Gastrocnemius medialis (tissue), 4 donors: ENCODE measurements around the gene CAND1. TPM values are rescaled to one million over a fixed set of nuclear protein-coding genes. Genes with fewer than 3 reads are reported as not detected.

ENCODE experiments used
- ATAC-seq, 2 donors: fragments of 150-250 bp; one replicate each; pipeline ENCODE4 v1.9.1; 2016
- DNase-seq, 2 donors: peaks; one replicate each; pipeline ENCODE4 v3.0.0-alpha.2; 2019
- H3K27ac ChIP-seq, 4 donors: fragments of 200-600 bp; sonication (generic); 1 replicate in 1 of 4; 2 replicates in 3 of 4; pipeline ENCODE4 v1.5.1; 2016 to 2018; ENCODE audit warnings: mild to moderate bottlenecking in 2 of 4, moderate library complexity in 1 of 4
- H3K27me3 ChIP-seq, 3 donors: fragments of 200-600 bp; sonication (generic) in 2 of 3; 1 replicate in 1 of 3; 2 replicates in 2 of 3; pipeline versions ENCODE4 v1.5.1 to v1.6.0; 2016 to 2019; ENCODE audit warnings: mild to moderate bottlenecking in 1 of 3, moderate library complexity in 1 of 3
- H3K36me3 ChIP-seq, 2 donors: fragments of 200-600 bp; sonication (generic) in 1 of 2; one replicate each; pipeline ENCODE4 v1.5.1; 2017 to 2018
- H3K4me1 ChIP-seq, 2 donors: fragments of 200-600 bp; sonication (generic) in 1 of 2; one replicate each; pipeline ENCODE4 v1.5.1; 2016 to 2017; ENCODE audit warnings: mild to moderate bottlenecking in 2 of 2
- H3K4me3 ChIP-seq, 4 donors: fragments of 200-600 bp; sonication (generic) in 3 of 4; 1 replicate in 1 of 4; 2 replicates in 3 of 4; pipeline ENCODE4 v1.5.1; 2016 to 2019; ENCODE audit warnings: mild to moderate bottlenecking in 2 of 4
- H3K9me3 ChIP-seq, 3 donors: fragments of 200-600 bp; sonication (generic) in 2 of 3; 1 replicate in 1 of 3; 2 replicates in 2 of 3; pipeline ENCODE4 v1.5.1; 2016 to 2019
- POLR2A ChIP-seq, 2 donors: fragments of 450-650 bp; IDR thresholded peaks; one replicate each; pipeline ENCODE4 v1.6.1; 2017; ENCODE audit warnings: antibody characterized with exemption in 2 of 2, mild to moderate bottlenecking in 2 of 2, moderate library complexity in 2 of 2
- in situ Hi-C, 4 donors: fragments of 200-750 bp; cut with MboI; loops; one replicate each; pipeline versions ENCODE4 v1.15.0 to v1.8.0; 2017; ENCODE audit warnings: low sequenced_read_pairs in 4 of 4
- intact Hi-C: fragments of 100-400 bp; cut with DNase I; formaldehyde crosslinking; loops from one replicate; pipeline ENCODE4 v1.15.1; 2023; ENCODE audit warnings: low total_unique reads
- total RNA-seq, 4 donors: library from RNA; depleted of rRNA; stranded (reverse); fragments of >200 nt; gene quantifications; one replicate each; pipeline versions ENCODE4 v1.1.0 to v1.2.3, GENCODE V29; 2016
- TF ChIP-seq, protein P1 (sequence below), 5 experiments: fragments of 450-650 bp in 3 of 5; fragments of 200-600 bp in 2 of 5; sonication (generic) in 2 of 5; IDR thresholded peaks in 4 of 5; conservative IDR thresholded peaks in 1 of 5; 1 replicate in 4 of 5; 2 replicates in 1 of 5; pipeline ENCODE4 v1.5.1; 2016 to 2019; ENCODE audit warnings: antibody characterized with exemption in 5 of 5, mild to moderate bottlenecking in 3 of 5, moderate library complexity in 3 of 5

CAND1 gene
- total RNA-seq, 4 donors from 2014 or later, result 10.5 to 23.0 (median 13.1) TPM

DNA sequence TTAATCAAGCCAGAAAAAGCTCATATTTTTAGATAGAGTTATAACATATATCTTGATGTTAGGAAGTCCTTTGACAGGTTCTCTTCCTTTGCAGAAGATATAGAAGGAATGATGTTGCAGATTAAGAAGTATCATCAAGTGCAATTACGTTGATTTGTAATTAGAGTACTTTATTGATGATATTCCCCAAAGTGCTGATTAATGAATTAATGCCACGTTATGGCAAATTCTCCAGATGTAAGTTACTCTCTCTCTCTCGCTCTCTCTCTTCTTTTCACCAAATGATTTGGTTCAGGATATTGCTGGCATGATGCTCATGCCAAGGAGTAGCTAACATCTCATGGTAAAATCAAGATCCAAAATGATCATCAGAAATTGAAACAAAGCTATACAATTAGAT lies 18.1 kb upstream of the CAND1 start:
- no peak overlapping the region for H3K27ac ChIP-seq
- intact Hi-C loops, result no loop called here
- no peaks in the 10 kb centered on the region for H3K36me3 ChIP-seq
- DNase-seq (no peak), ATAC-seq (no peak)
- H3K9me3 ChIP-seq, result no peaks in the 10 kb centered on the region
- in situ Hi-C loops, result loop anchor here in 1 of 4 donors (25.0 kb wide), 1 partner anchor 1436 kb away; the partner anchor contains the start of gene NUP107
- H3K4me1 ChIP-seq, result no peaks in the 10 kb centered on the region
- TF ChIP-seq, protein P1, sequence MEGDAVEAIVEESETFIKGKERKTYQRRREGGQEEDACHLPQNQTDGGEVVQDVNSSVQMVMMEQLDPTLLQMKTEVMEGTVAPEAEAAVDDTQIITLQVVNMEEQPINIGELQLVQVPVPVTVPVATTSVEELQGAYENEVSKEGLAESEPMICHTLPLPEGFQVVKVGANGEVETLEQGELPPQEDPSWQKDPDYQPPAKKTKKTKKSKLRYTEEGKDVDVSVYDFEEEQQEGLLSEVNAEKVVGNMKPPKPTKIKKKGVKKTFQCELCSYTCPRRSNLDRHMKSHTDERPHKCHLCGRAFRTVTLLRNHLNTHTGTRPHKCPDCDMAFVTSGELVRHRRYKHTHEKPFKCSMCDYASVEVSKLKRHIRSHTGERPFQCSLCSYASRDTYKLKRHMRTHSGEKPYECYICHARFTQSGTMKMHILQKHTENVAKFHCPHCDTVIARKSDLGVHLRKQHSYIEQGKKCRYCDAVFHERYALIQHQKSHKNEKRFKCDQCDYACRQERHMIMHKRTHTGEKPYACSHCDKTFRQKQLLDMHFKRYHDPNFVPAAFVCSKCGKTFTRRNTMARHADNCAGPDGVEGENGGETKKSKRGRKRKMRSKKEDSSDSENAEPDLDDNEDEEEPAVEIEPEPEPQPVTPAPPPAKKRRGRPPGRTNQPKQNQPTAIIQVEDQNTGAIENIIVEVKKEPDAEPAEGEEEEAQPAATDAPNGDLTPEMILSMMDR (IDR thresholded peaks at IDR 0.05 in 4 of 5, conservative IDR thresholded peaks at IDR 0.05 in 1 of 5), result no peak
- no peaks in the 10 kb centered on the region for H3K27me3 ChIP-seq
- no peak overlapping the region for H3K4me3 ChIP-seq

DNA sequence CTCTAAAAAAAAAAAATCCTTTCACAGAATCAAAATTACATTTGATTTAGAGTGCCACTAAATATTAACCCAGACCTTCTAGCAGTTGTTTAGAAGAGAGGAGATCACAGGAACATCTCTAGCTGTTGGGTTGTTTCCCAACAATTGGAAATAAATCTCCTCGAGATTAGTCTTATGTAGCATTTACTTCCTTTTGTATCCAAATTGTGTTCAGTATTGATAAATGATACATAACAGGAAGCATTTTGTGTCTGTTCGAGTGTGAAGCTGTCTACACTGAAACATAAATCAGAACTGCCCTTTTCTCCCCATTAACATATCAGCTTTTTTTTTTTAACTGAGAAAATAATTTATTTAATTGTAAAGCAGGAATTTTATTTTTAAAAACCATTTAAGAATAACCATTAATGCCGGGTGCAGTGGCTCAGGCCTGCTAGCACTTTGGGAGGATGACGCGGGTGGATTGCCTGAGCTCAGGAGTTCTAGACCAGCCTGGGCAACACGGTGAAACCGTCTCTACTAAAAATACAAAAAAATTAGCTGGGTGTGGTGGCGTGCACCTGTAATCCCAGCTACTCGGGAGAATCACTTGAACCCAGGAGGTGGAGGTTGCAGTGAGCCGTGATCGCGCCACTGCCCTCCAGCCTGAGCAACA lies 14.7 kb upstream of the CAND1 start:
- no peak for DNase-seq
- Histone ChIP-seq H3K9me3 (no peaks in the 10 kb centered on the region), H3K27ac (no peak overlapping the region), H3K27me3 (no peaks in the 10 kb centered on the region), H3K4me1 (no peaks in the 10 kb centered on the region), H3K4me3 (no peak overlapping the region), H3K36me3 (no peaks in the 10 kb centered on the region)
- ATAC-seq, result no peak
- intact Hi-C loops, result no loop called here
- TF ChIP-seq, protein P1 (IDR thresholded peaks at IDR 0.05 in 4 of 5, conservative IDR thresholded peaks at IDR 0.05 in 1 of 5), result no peak
- TF ChIP-seq POLR2A (IDR thresholded peaks at IDR 0.05), result no peak
- in situ Hi-C loops, result loop anchor here in 1 of 4 donors (25.0 kb wide), 1 partner anchor 1433 kb away; the partner anchor contains the start of gene NUP107

DNA sequence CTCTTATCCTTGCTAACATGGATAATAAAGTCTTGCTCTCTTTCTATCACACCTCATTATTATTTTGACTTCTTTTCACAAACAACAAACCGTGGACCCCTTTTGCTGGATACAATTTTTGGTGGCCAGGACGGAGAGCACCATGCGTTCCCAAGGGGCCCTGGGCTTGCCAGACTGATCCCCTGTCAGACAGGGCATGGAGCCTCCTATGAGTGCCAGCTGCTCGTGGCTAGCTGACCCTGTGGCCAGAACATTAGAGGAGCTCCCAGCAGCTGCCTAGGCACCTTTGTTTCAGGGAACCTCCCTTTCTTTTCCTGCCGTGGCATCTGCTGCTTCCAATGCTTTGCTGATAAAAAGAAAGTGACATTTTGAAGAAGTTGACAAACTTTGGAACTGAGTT lies 12.5 kb upstream of the CAND1 start:
- intact Hi-C loops (no loop called here), in situ Hi-C loops (loop anchor here in 1 of 4 donors (25.0 kb wide), 1 partner anchor 1431 kb away; the partner anchor contains the start of gene NUP107)
- Histone ChIP-seq H3K36me3 (no peaks in the 10 kb centered on the region), H3K27me3 (no peaks in the 10 kb centered on the region), H3K4me3 (no peak overlapping the region), H3K9me3 (no peaks in the 10 kb centered on the region), H3K4me1 (no peaks in the 10 kb centered on the region), H3K27ac (no peak overlapping the region)
- ATAC-seq (no peak), DNase-seq (no peak)
- TF ChIP-seq, protein P1 (IDR thresholded peaks at IDR 0.05 in 4 of 5, conservative IDR thresholded peaks at IDR 0.05 in 1 of 5), result no peak

DNA sequence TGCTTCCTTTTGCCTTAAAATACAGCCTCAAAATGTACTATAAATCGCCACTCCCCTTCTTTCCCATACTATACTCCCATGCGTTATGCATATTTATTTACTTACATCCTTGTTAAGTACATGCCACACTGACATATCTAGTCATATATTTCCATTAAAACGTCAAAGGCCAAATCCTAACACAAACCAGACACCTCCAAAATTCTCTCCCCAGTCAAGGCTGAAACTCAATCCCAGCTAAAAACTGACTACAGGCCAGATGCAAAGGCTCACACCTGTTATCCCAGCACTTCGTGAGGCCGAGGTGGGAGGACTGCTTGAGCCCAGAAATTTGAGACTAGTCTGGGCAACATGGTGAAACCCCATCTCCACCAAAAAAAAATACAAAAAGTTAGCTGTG lies 5.7 kb upstream of the CAND1 start:
- no peaks in the 10 kb centered on the region for H3K9me3 ChIP-seq
- no peak overlapping the region for H3K27ac ChIP-seq
- intact Hi-C loops, result loop anchor here (10.0 kb wide), 3 partner anchors 381 to 1979 kb away; partner anchors contain the start of genes DYRK2 and SLC35E3
- TF ChIP-seq, protein P1 (IDR thresholded peaks at IDR 0.05 in 4 of 5, conservative IDR thresholded peaks at IDR 0.05 in 1 of 5), result no peak
- TF ChIP-seq POLR2A (IDR thresholded peaks at IDR 0.05), result no peak
- H3K4me3 ChIP-seq, result no peak overlapping the region
- no peaks in the 10 kb centered on the region for H3K36me3 ChIP-seq
- H3K4me1 ChIP-seq, result peaks cover 6 to 7% of the 10 kb centered on the region in 2 donors
- H3K27me3 ChIP-seq, result no peaks in the 10 kb centered on the region
- ATAC-seq (no peak), DNase-seq (no peak)
- in situ Hi-C loops, result loop anchor here in 1 of 4 donors (25.0 kb wide), 1 partner anchor 1424 kb away; the partner anchor contains the start of gene NUP107
